Urinary bladder (tissue), 4 donors: ENCODE data around the gene BIRC7. TPM values are rescaled to one million over a fixed set of nuclear protein-coding genes. Genes with fewer than 3 reads are reported as not detected.

Source experiments
- DNase-seq: peaks from one replicate; pipeline ENCODE4 v3.0.0-alpha.2; 2015; ENCODE audit errors: extremely low spot score
- H3K27ac ChIP-seq: one replicate; pipeline ENCODE4 v1.5.1; 2013; ENCODE audit warnings: low read depth, mild to moderate bottlenecking, moderate library complexity
- H3K36me3 ChIP-seq: one replicate; pipeline ENCODE4 v1.6.1; 2013; ENCODE audit warnings: mild to moderate bottlenecking, moderate library complexity; ENCODE audit not compliant: insufficient read depth
- H3K4me1 ChIP-seq: one replicate; pipeline ENCODE4 v1.6.1; 2013; ENCODE audit warnings: mild to moderate bottlenecking, moderate library complexity; ENCODE audit not compliant: insufficient read depth
- H3K4me3 ChIP-seq: one replicate; pipeline ENCODE4 v1.5.1; 2013; ENCODE audit warnings: low read depth, low read length
- WGBS: extraction: QIAGEN DNeasy Blood & Tissue Kit; methylation state at CpG from one replicate; pipeline ENCODE4 v1.1.7; 2013; 5-methylcytosine and 5-hydroxymethylcytosine counted together
- polyA plus RNA-seq: library from polyadenylated mRNA; stranded (reverse); fragments of 200-250 nt; gene quantifications from one replicate; pipeline ENCODE4 v1.2.3, GENCODE V29; 2013
- total RNA-seq: library from RNA; depleted of rRNA; stranded (reverse); fragments of >200 nt; gene quantifications from one replicate; pipeline ENCODE4 v1.2.3, GENCODE V29; 2014
- donor health status: healthy with polysubstance abuse.
- donor health status: healthy.

Gene BIRC7
- total and polyA plus RNA-seq, 2 donors: 0.18 TPM; not detected in 1

- H3K4me1 ChIP-seq: peaks cover 3% of the 10 kb centered on the region
- H3K27ac ChIP-seq: no peak overlapping the region
- 17% methylated on average over 16 of the region's 16 CpGs for WGBS
- no peak overlapping the region for H3K4me3 ChIP-seq
- DNase-seq: no peak
- H3K36me3 ChIP-seq: no peaks in the 10 kb centered on the region
Measured at GRCh38 chr20:63253065-63253437, 17.3 kb downstream of the BIRC7 start.

DNA sequence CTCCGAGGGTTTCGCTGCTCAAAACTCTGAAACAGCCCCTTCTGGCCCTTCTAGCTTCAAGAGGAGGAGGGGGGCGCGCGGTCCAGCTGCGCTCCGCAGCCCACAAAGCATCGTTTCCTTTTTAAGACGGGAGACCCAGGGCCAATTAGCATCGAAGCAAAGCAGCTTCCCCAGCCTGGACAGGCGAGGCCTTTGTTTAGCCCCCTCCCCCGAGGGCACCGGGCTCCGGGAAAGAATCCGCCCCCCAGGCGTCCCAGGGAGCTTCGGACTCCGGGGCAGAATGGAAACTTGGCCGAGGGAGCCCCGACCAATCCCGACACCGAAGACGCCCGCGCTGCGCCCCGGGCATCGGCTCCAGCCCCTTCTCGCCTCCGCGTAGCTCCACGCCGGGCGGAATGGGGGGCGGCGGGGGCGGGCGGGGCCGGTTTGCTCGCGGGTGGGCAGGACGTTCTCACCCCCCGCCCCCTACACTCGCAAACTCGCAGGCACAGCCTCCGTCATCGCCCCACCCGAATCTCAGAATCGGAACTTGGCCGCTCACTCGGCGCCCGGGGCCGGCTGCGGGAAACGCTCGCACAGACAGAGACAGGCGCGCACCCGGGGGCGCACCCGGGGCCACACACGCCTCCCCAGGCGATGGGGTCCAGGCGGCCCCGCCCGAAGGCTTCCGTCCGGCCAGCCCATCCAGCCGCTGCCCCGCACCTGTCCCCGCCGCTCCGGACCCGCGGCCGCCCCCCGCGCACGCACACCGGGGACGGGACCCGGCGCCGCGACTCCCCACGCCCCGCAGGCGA lies 17.9 kb downstream of the BIRC7 start:
- Histone ChIP-seq H3K4me1 (peaks cover 3% of the 10 kb centered on the region), H3K27ac (no peak overlapping the region), H3K4me3 (peak overlapping the region; percentile 34), H3K36me3 (no peaks in the 10 kb centered on the region)
- under 1% methylated on average over 89 of the region's 89 CpGs for whole genome bisulfite sequencing
- peak; percentile 43 for DNase-seq

- Histone ChIP-seq H3K27ac (no peak within 1 kb of the TSS), H3K4me1 (peaks cover 3% of the 10 kb centered on the region), H3K36me3 (no peaks in the 10 kb centered on the region), H3K4me3 (peak within 1 kb of the TSS; percentile 34)
- 1% methylated on average over 46 of the region's 46 CpGs for WGBS
- no peak for DNase-seq
Measured at GRCh38 chr20:63254232-63254605, 18.5 kb downstream of the BIRC7 start, which contains the start of gene NKAIN4. NKAIN4 (minus strand) TSS chr20:63254463; CDS start chr20:63254450, 13 bp downstream.

DNA sequence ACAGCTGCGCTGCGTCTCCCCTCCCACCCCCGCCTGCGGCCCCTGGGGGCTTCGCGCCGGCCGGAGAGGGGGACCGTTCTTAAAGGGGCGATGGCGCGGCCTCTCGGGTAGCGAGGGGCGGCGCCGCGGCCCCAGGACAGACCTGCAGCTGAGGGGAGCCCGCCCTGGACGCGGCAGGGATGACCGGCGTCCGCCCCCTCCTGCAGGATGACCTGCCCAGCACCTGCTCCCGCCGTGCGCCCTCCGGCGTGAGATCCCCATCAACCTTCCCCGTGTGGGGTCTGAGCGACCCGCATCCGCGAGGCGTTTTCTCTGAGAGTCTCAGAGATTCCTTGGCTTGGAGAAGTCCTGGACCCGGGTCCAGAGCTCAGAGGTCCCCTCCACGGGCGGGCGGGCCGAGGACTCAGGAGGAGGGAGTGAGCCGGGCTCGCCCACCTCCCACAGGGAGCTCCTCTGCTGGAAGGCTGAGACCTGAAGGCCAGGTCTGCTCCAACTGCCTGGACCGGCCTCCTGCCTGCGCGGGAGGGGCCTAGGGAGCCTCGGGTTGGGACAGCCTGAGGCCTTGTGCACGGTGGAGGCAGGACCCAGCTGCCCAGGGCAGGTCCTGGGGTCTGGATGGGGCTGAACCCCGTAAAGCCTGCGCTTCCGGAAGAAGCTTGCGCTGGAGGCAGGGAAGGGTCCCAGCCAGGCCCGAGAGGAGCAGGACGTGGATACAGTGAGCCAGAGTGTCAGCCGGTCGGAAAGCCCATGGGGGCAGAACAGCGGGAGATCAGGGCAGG lies 19.1 kb downstream of the BIRC7 start:
- H3K4me1 ChIP-seq: peaks cover 3% of the 10 kb centered on the region
- 18% methylated on average over 56 of the region's 56 CpGs for WGBS
- no peak overlapping the region for H3K27ac ChIP-seq
- no peak for DNase-seq
- no peaks in the 10 kb centered on the region for H3K36me3 ChIP-seq
- H3K4me3 ChIP-seq: no peak overlapping the region

DNA sequence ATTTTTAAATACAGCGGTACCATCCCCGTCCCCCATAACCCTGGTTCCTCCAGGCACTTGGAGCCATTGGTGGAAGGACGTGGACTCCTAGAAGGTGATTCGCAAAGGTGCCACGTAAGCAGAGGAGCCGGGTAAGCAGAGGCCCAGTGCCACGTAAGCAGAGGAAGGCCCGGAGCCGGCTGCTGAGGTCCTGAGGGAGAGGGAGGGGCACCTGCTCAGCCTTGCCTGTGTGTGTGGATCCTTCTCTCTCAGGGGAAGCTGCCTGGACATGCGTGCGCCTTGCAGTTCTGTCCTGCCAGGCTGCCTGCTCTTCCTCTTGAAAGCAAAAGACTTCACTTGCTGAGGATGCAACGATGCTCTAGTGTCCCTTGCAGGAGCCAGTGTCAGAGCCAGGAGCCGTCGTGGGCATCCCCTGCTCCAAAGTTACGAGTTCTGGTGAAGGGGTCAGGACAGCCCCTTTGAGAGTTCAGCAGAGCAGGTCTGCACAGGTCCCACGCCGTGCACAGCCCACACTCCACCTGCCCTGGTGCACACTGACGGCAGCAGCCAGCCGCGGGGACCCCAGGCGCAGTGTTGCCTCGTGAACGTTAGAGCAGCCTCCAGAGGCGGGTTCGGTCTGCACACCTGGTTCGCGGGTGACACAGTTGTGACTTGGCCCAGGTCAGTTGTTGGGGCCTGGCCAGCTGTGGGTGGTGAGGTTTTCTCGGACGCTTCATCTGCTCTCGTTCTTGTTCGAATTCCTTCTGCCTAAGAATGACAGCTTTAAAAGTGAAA lies 20.4 kb downstream of the BIRC7 start:
- Histone ChIP-seq H3K4me1 (peaks cover 3% of the 10 kb centered on the region), H3K36me3 (no peaks in the 10 kb centered on the region), H3K4me3 (no peak overlapping the region), H3K27ac (no peak overlapping the region)
- WGBS: 70% methylated on average over 31 of the region's 31 CpGs
- no peak for DNase-seq

DNA sequence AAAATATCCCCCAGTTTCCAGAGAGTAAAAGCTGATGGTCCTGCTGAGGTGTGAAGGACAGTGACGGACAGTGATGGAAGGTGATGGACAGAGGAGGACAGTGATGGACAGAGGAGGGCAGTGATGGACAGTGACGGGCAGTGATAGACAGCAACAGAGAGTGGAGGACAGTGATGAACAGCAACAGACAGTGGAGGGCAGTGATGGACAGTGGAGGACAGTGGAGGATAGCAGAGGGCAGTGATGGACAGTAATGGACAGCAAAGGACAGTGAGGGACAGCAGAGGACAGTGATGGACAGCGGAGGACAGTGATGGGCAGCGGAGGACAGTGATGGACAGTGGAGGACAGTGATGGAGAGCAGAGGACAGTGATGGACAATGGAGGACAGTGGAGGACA lies 21.2 kb downstream of the BIRC7 start:
- H3K36me3 ChIP-seq: no peaks in the 10 kb centered on the region
- WGBS: 96% methylated on average over 4 of the region's 4 CpGs
- H3K4me1 ChIP-seq: peaks cover 3% of the 10 kb centered on the region
- no peak for DNase-seq
- no peak overlapping the region for H3K4me3 ChIP-seq
- H3K27ac ChIP-seq: no peak overlapping the region

- Histone ChIP-seq H3K4me1 (peaks cover 3% of the 10 kb centered on the region), H3K4me3 (no peak overlapping the region), H3K27ac (no peak overlapping the region), H3K36me3 (no peaks in the 10 kb centered on the region)
- 91% methylated on average over 13 of the region's 13 CpGs for WGBS
- no peak for DNase-seq
Measured at GRCh38 chr20:63257629-63258028, 21.9 kb downstream of the BIRC7 start.

DNA sequence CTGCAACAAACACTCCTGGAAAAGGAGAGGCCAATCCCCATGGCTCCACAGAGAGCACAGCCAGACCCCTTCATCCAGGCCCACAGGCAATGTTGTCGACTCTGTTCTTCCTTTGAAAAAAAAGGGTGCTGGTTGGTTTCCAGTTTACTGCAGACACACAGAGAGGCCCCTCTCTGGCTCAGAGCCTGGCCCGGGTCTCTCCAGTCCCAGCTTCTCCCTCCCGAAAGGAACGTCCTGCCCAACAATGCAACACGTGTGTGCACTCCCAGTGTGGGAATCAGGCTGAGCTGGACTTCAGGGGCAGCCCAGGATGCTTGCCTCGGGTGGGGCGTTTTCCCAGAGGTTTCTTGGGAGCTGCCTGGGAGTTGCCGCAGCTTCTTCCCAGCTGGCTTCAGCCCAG lies 23.1 kb downstream of the BIRC7 start:
- H3K36me3 ChIP-seq: no peaks in the 10 kb centered on the region
- peaks cover 3% of the 10 kb centered on the region for H3K4me1 ChIP-seq
- peak; percentile 86 for DNase-seq
- H3K27ac ChIP-seq: no peak overlapping the region
- WGBS: 19% methylated on average over 8 of the region's 8 CpGs
- H3K4me3 ChIP-seq: no peak overlapping the region

GRCh38 chr20:63259734-63260460 lies 24.2 kb downstream of the BIRC7 start:
- no peak overlapping the region for H3K4me3 ChIP-seq
- no peak overlapping the region for H3K27ac ChIP-seq
- H3K36me3 ChIP-seq: no peaks in the 10 kb centered on the region
- DNase-seq: no peak
- H3K4me1 ChIP-seq: no peaks in the 10 kb centered on the region
- 87% methylated on average over 25 of the region's 25 CpGs for WGBS

GRCh38 chr20:63260521-63260920 lies 24.8 kb downstream of the BIRC7 start:
- no peak for DNase-seq

DNA sequence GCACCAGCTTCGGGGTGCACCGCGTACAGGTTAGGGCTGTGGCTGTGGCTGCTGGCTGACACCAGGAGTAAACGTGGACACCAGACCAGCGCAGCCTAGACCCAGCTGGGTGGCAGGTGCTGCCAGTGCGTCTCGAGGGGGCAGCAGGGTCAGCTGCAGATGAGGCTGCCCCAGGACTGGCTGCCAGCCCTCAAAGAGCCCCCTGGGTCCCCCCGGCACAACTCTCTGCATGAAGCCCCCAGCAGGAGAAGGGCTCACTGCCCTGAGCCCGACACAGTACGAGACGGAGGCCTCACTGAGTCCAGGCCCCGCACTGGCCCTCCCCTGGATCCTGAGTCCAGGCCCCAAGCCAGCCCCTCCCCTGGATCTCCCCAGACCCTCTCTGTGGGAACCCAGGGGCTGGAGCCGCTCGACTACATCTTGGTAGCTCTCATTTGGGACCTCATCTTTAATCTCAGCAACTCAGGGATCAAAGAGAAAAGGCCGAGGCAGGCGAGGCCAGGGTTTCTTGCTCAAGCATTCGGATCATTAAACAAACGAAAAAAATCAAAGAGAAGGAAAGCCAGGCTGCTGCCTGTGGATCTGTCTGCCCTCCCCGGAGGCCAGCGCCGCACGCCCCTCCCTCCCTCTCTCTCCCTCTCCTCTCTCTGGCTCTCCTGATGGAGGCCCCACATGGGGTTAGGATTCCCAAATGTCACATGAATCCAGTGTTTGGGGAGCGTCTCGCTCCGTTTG lies 25.5 kb downstream of the BIRC7 start:
- no peak overlapping the region for H3K27ac ChIP-seq
- DNase-seq: peak; percentile 45
- no peaks in the 10 kb centered on the region for H3K36me3 ChIP-seq
- 37% methylated on average over 25 of the region's 25 CpGs for WGBS
- H3K4me3 ChIP-seq: no peak overlapping the region
- no peaks in the 10 kb centered on the region for H3K4me1 ChIP-seq

More at GRCh38 chr20:63260521-63260920, 24.8 kb downstream of the BIRC7 start:
- H3K4me3 ChIP-seq: no peak overlapping the region
- H3K27ac ChIP-seq: no peak overlapping the region
- 83% methylated on average over 15 of the region's 15 CpGs for WGBS
- no peaks in the 10 kb centered on the region for H3K4me1 ChIP-seq
- no peaks in the 10 kb centered on the region for H3K36me3 ChIP-seq

DNA sequence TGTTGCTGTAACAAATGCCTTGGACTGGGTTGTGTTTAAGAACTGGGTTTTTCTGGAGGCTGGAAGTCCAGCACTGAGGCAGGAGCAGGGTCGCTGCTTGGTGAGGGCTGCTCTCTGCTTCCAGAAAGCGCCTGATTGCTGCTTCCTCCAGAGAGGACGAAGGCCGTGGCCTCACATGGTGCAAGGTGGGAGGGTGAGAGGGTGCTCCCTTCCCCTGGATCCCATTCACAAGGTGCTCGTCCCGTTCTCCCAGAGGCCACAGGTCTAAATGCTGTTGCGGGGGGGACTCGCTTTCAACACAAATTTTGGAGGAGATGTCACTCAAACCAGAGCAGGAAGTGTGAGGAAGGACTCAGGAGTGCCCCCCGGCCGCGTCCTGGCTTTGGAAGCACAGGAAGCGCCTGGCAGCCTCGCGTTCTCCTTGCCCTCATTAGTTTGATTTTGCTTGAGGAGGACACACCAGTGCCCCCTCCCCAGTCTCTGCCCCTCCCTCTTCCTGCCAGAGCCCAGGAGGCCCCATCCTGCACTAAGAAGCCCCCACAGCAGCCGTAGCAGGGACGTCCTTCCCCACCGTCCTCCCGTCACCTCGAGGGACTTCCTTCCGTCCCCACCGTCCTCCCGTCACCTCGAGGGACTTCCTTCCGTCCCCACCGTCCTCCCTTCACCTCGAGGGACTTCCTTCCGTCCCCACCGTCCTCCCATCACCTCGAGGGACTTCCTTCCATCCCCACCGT lies 26.3 kb downstream of the BIRC7 start:
- H3K36me3 ChIP-seq: no peaks in the 10 kb centered on the region
- H3K4me3 ChIP-seq: no peak overlapping the region
- DNase-seq: no peak
- H3K27ac ChIP-seq: no peak overlapping the region
- 51% methylated on average over 30 of the region's 30 CpGs for WGBS
- no peaks in the 10 kb centered on the region for H3K4me1 ChIP-seq
